Karpas-422 (cell line): ENCODE results near the gene LRRTM3. TPM values are rescaled to one million over a fixed set of nuclear protein-coding genes. Genes with fewer than 3 reads are reported as not detected.
A peak's percentile ranks its signal among the peaks of the same experiment; 100 is the strongest.

ENCODE experiments used
- DNase-seq: peaks from one replicate; pipeline ENCODE4 v3.0.0-alpha.2; 2015
- H2AFZ ChIP-seq: fragments of 200-600 bp; sonication (generic); 2 replicates; pipeline ENCODE4 v1.6.1; 2014; ENCODE audit warnings: antibody characterized with exemption, low read length, mixed read lengths
- H3K27ac ChIP-seq: fragments of 200-600 bp; sonication (generic); 2 replicates; pipeline ENCODE4 v1.5.1; 2014; ENCODE audit warnings: mild to moderate bottlenecking, low read length, moderate library complexity
- H3K27me3 ChIP-seq: fragments of 200-600 bp; sonication (generic); 2 replicates; pipeline ENCODE4 v1.6.1; 2014; ENCODE audit warnings: low read length, mixed read lengths
- H3K36me3 ChIP-seq: fragments of 200-600 bp; sonication (generic); 2 replicates; pipeline ENCODE4 v1.6.1; 2014; ENCODE audit warnings: low read length, mixed read lengths; ENCODE audit not compliant: insufficient read depth
- H3K4me1 ChIP-seq: fragments of 200-600 bp; sonication (generic); 2 replicates; pipeline ENCODE4 v1.6.1; 2014; ENCODE audit warnings: mild to moderate bottlenecking, low read length, mixed read lengths
- H3K4me2 ChIP-seq: fragments of 200-600 bp; sonication (generic); 2 replicates; pipeline ENCODE4 v1.6.1; 2014; ENCODE audit warnings: low read length, low read depth, mild to moderate bottlenecking; ENCODE audit not compliant: poor library complexity, severe bottlenecking
- H3K4me3 ChIP-seq: fragments of 200-600 bp; sonication (generic); 2 replicates; pipeline ENCODE4 v1.5.1; 2014; ENCODE audit warnings: mild to moderate bottlenecking, antibody characterized with exemption, low read length, mixed read lengths
- H3K79me2 ChIP-seq: fragments of 200-600 bp; sonication (generic); 2 replicates; pipeline ENCODE4 v1.6.1; 2014; ENCODE audit warnings: mild to moderate bottlenecking, low read length, mixed read lengths
- H3K9ac ChIP-seq: fragments of 200-600 bp; sonication (generic); 2 replicates; pipeline ENCODE4 v1.6.0; 2014; ENCODE audit warnings: low read length
- H3K9me2 ChIP-seq: fragments of 200-600 bp; sonication (generic), shearing (Covaris generic); replicated peaks from 2 replicates; pipeline ENCODE4 v1.6.0; 2014; ENCODE audit warnings: mild to moderate bottlenecking, low read length, moderate library complexity; ENCODE audit not compliant: insufficient read depth
- H3K9me3 ChIP-seq: fragments of 300-700, 200-600 bp; sonication (generic); 2 replicates; pipeline ENCODE4 v1.6.1; 2014; ENCODE audit warnings: low read length, mixed read lengths
- H4K20me1 ChIP-seq: fragments of 200-600 bp; sonication (generic); 2 replicates; pipeline ENCODE4 v1.6.1; 2014; ENCODE audit warnings: mild to moderate bottlenecking, antibody characterized with exemption, low read length, low read depth; ENCODE audit not compliant: insufficient read depth
- total RNA-seq: library from RNA; depleted of rRNA; stranded (reverse); fragments of >200 nt; shearing (Covaris generic); gene quantifications from 2 replicates; pipeline ENCODE4 v1.2.3, GENCODE V29; 2014; ENCODE audit warnings: low replicate concordance

The LRRTM3 gene
- total RNA-seq, 1 experiment from 2014 or later, result not detected

GRCh38 chr10:66892871-66893270 lies 33.0 kb upstream of the LRRTM3 start:
- Histone ChIP-seq H3K36me3 (no peaks in the 10 kb centered on the region), H3K4me3 (no peak overlapping the region), H4K20me1 (no peaks in the 10 kb centered on the region), H3K9me3 (no peaks in the 10 kb centered on the region), H3K79me2 (no peaks in the 10 kb centered on the region), H3K4me1 (no peaks in the 10 kb centered on the region), H2AFZ (no peak overlapping the region), H3K27ac (no peak overlapping the region), H3K27me3 (no peaks in the 10 kb centered on the region), H3K4me2 (no peak overlapping the region), H3K9me2 (no peaks in the 10 kb centered on the region), H3K9ac (no peak overlapping the region)
- DNase-seq, result no peak

GRCh38 chr10:66910671-66911070 lies 15.2 kb upstream of the LRRTM3 start:
- DNase-seq, result no peak
- H3K9me3 ChIP-seq, result no peaks in the 10 kb centered on the region
- H3K27ac ChIP-seq, result no peak overlapping the region
- no peaks in the 10 kb centered on the region for H3K79me2 ChIP-seq
- H3K9me2 ChIP-seq, result no peaks in the 10 kb centered on the region
- H3K9ac ChIP-seq, result no peak overlapping the region
- no peak overlapping the region for H2AFZ ChIP-seq
- no peaks in the 10 kb centered on the region for H3K4me1 ChIP-seq
- H4K20me1 ChIP-seq, result no peaks in the 10 kb centered on the region
- H3K4me2 ChIP-seq, result no peak overlapping the region
- no peaks in the 10 kb centered on the region for H3K27me3 ChIP-seq
- H3K4me3 ChIP-seq, result no peak overlapping the region
- H3K36me3 ChIP-seq, result no peaks in the 10 kb centered on the region

DNA sequence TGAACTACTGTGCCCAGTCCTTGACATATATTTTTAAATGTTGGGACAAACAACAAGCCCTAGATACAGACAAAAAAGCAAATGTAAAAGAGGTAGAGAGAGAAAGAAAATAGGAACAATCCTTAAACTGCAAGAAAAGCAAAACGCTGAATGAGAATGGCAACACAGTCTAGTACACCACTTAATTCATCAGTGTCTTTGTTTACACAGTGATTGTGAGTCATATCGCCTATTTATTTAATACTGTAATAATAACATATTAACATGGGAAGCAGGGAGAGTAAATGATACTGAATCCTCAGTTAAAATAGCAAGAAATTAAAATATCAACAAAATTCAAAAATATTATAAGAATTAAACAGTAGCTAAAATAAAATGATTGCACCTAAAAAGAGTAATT lies 9.8 kb upstream of the LRRTM3 start:
- H3K4me3 ChIP-seq, result no peak overlapping the region
- H3K9me3 ChIP-seq, result no peaks in the 10 kb centered on the region
- no peaks in the 10 kb centered on the region for H3K36me3 ChIP-seq
- no peak for DNase-seq
- no peak overlapping the region for H3K9ac ChIP-seq
- no peaks in the 10 kb centered on the region for H3K4me1 ChIP-seq
- no peak overlapping the region for H2AFZ ChIP-seq
- no peaks in the 10 kb centered on the region for H3K27me3 ChIP-seq
- no peak overlapping the region for H3K27ac ChIP-seq
- H4K20me1 ChIP-seq, result no peaks in the 10 kb centered on the region
- no peaks in the 10 kb centered on the region for H3K9me2 ChIP-seq
- no peak overlapping the region for H3K4me2 ChIP-seq
- H3K79me2 ChIP-seq, result no peaks in the 10 kb centered on the region

DNA sequence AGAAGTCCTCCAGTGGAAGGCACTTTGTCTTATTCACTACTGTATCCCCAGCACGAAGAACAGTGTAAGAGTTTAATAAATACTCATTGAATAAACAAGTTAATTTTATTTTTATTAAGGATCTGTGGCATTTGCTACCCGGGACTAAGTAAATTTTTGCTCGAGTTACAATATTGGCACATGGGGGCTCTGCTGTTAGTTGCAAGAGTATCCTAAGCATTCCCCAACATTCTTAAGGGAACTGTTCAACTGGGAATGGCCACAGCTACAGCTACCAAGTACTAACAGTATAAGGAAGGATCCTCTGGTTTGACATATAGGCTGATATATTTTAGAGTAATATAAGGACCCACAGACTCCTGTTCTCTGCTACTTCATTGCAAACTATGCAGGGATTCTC lies 8.7 kb upstream of the LRRTM3 start:
- Histone ChIP-seq H3K36me3 (no peaks in the 10 kb centered on the region), H3K4me1 (no peaks in the 10 kb centered on the region)
- DNase-seq, result no peak

GRCh38 chr10:66919248-66919647 lies 6.6 kb upstream of the LRRTM3 start:
- H3K9me2 ChIP-seq, result no peaks in the 10 kb centered on the region
- no peak overlapping the region for H3K4me3 ChIP-seq
- H3K79me2 ChIP-seq, result no peaks in the 10 kb centered on the region
- DNase-seq, result no peak
- H3K27ac ChIP-seq, result no peak overlapping the region
- H3K4me2 ChIP-seq, result no peak overlapping the region
- H3K9me3 ChIP-seq, result no peaks in the 10 kb centered on the region
- no peak overlapping the region for H2AFZ ChIP-seq
- H3K9ac ChIP-seq, result no peak overlapping the region
- H4K20me1 ChIP-seq, result no peaks in the 10 kb centered on the region
- no peaks in the 10 kb centered on the region for H3K36me3 ChIP-seq
- H3K4me1 ChIP-seq, result no peaks in the 10 kb centered on the region
- H3K27me3 ChIP-seq, result no peaks in the 10 kb centered on the region

More for the DNA sequence above, 8.7 kb upstream of the LRRTM3 start:
- no peaks in the 10 kb centered on the region for H3K79me2 ChIP-seq
- H3K27me3 ChIP-seq, result no peaks in the 10 kb centered on the region
- H3K4me2 ChIP-seq, result no peak overlapping the region
- no peak overlapping the region for H2AFZ ChIP-seq
- no peak overlapping the region for H3K9ac ChIP-seq
- H3K27ac ChIP-seq, result no peak overlapping the region
- H3K4me3 ChIP-seq, result no peak overlapping the region
- no peaks in the 10 kb centered on the region for H3K9me3 ChIP-seq
- no peaks in the 10 kb centered on the region for H3K9me2 ChIP-seq
- no peaks in the 10 kb centered on the region for H4K20me1 ChIP-seq

DNA sequence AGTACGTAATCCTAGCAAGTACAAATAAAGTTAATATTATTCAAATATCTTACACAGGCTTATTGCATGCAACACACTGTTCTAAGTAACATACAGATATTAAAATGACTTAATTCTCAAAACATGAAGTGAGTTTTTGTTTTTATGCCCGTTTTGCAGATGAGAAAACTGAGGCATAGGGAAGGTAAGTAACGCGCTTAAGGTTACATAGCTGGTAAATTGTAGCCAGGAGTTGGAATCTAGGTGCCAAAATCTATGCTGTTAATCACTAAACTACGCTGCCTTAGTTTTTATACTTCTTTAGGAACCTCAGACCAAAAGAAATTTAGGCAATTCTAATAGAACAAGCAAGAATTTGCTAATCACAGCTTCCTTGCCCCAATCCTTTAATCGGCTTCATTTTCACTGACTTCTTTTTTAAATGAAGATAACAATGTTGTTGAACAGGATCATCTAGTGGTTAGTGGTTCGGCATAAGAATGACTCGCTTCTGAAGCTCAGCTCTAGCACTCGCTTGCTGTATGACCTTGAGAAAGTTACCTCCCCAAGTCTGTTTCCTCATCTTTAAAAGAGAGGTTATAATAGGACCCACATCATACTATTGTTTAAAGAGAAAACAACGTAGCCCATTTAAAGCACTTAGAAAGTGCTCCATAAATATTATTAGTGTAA lies 1.0 kb upstream of the LRRTM3 start:
- no peaks in the 10 kb centered on the region for H3K9me2 ChIP-seq
- H3K27me3 ChIP-seq, result no peaks in the 10 kb centered on the region
- no peak overlapping the region for H3K4me3 ChIP-seq
- H3K9me3 ChIP-seq, result no peaks in the 10 kb centered on the region
- H3K4me2 ChIP-seq, result no peak overlapping the region
- no peak overlapping the region for H3K9ac ChIP-seq
- H3K36me3 ChIP-seq, result no peaks in the 10 kb centered on the region
- no peak overlapping the region for H2AFZ ChIP-seq
- no peaks in the 10 kb centered on the region for H3K79me2 ChIP-seq
- H3K27ac ChIP-seq, result no peak overlapping the region
- no peak for DNase-seq
- peaks cover 5% of the 10 kb centered on the region; the same call in 1 of the 2 replicates for H3K4me1 ChIP-seq
- no peaks in the 10 kb centered on the region for H4K20me1 ChIP-seq

GRCh38 chr10:66925373-66925772 lies 463 bp upstream of the LRRTM3 start:
- Histone ChIP-seq H3K79me2 (no peaks in the 10 kb centered on the region), H3K36me3 (no peaks in the 10 kb centered on the region), H3K9me3 (no peaks in the 10 kb centered on the region), H3K4me2 (peak overlapping the region; percentile 23), H3K4me3 (no peak overlapping the region), H4K20me1 (no peaks in the 10 kb centered on the region), H3K27ac (no peak overlapping the region), H3K27me3 (no peaks in the 10 kb centered on the region), H2AFZ (no peak overlapping the region), H3K9me2 (no peaks in the 10 kb centered on the region), H3K4me1 (peaks cover 5% of the 10 kb centered on the region; the same call in 1 of the 2 replicates), H3K9ac (no peak overlapping the region)
- no peak for DNase-seq

DNA sequence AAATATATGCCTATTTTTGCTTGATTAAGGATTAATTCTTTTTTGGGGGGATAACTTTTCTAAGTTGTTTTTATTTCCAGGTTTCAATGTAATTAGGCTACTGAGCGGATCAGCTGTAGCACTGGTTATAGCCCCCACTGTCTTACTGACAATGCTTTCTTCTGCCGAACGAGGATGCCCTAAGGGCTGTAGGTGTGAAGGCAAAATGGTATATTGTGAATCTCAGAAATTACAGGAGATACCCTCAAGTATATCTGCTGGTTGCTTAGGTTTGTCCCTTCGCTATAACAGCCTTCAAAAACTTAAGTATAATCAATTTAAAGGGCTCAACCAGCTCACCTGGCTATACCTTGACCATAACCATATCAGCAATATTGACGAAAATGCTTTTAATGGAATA lies 1.0 kb downstream of the LRRTM3 start:
- no peak overlapping the region for H3K4me3 ChIP-seq
- H3K27ac ChIP-seq, result no peak overlapping the region
- no peaks in the 10 kb centered on the region for H3K9me3 ChIP-seq
- H4K20me1 ChIP-seq, result no peaks in the 10 kb centered on the region
- H3K36me3 ChIP-seq, result no peaks in the 10 kb centered on the region
- no peak overlapping the region for H2AFZ ChIP-seq
- H3K79me2 ChIP-seq, result no peaks in the 10 kb centered on the region
- peaks cover 5% of the 10 kb centered on the region; the same call in 1 of the 2 replicates for H3K4me1 ChIP-seq
- DNase-seq, result no peak
- H3K9ac ChIP-seq, result no peak overlapping the region
- H3K27me3 ChIP-seq, result no peaks in the 10 kb centered on the region
- H3K9me2 ChIP-seq, result no peaks in the 10 kb centered on the region
- H3K4me2 ChIP-seq, result no peak overlapping the region
